HPDE6-E6E7 (cell line): ENCODE results near the gene SHISA4.

Source experiments
- DNase-seq: peaks from one replicate; pipeline ENCODE4 v3.0.0; 2011; ENCODE audit warnings: missing footprints; ENCODE audit errors: extremely low spot score

The SHISA4 gene

DNA sequence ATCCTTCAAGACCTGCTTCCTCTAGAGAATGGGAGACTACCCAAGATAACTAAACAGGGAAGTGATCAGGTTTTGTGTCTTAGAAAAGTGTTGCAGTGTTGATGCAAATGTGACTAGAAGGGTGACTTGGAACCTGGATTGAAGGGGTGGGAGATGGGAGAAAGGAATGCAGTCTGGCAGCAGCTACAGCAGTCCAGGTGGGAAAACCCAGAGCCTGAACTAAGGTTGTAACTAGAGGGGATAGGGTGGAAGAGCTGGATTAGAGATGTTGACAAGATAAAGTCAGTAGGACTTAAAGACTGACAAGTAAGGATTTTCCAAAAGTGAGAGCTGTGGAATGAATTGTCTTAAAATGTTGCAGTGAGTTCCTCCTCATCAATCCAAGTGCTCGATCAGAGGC is 7.1 kb upstream of the SHISA4 start:
- no peak for DNase-seq

DNA sequence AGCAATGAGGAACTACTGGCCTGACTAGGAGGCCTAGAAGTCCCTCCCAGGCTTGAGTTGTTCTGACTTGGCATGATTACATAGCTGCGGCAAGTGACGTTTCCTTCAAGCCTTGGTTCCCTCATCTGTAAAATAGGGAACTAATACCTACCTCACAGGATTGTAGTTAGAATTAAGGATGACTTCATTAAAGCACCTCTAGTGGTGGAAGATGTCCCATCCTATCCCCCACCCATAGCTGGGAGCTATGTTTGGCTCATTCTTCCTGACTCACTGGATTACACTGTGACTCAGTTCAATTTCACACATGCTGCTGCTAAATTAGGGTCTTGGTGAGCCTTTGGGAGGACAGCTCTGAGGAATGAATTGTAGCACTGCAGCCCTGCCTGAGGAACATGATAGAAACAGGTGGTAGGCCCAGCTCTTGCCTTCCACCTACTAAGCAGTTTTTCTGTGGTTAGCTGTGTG is 6.0 kb upstream of the SHISA4 start:
- peak; percentile 54 for DNase-seq

DNA sequence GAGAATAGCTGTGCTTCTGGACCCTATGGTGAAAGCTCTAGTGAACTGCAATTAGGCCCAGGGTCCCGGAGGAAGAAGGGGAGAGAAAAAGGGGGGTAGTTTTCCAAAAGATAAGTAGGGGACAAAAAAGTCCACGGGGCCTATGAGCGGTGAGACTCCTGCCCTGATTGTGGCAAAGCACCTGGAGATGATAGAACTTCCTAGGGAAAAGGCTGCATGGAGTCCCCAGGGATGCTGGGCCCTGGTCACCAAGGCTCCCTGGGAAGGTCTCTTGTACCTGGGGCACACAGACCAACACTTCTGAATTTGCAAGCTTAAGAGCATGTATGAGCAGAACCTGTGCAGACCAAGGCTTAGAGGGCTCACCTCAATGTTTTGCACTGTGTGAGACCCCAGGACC is 5.4 kb upstream of the SHISA4 start:
- no peak for DNase-seq

DNA sequence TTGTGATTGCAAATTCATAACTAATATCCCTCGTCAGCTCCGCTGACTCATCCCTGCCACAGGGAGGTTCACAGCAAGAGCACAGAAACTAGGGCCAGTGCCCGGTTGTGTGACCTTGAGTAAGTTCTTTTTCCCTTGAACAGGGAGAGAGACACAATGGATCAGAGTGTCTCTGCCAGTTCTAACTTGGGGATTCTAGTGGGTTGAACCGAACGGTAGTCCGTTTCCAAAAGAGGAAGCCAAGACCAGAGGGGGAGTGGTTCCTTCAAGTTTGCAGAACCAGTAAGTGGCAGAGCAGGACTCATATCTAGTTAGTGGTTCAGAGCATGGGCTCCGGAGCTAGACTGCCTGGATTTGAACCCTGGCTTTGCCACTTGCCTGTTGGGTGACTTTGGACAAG is 4.9 kb upstream of the SHISA4 start:
- peak; percentile 58 for DNase-seq

DNA sequence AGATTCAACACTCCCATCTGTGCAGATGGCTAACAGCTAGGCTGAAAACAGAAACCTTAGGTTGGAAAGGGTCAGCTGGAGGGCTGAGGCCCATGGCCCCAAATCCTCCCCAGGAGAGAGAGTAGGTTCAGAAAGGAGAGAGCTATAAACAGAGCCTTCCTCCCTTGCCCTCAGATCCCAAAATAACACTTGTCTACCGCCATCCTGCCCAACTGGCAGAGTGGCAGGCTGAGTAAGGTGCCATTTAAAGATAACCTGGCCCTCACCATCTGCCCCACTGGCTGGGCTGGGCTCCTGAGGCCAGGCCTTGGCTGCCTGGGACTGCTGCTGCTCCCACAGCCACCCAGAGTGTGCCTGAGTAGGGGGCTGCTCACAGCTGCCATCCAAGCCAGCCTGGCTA is 4.3 kb upstream of the SHISA4 start:
- no peak for DNase-seq

DNA sequence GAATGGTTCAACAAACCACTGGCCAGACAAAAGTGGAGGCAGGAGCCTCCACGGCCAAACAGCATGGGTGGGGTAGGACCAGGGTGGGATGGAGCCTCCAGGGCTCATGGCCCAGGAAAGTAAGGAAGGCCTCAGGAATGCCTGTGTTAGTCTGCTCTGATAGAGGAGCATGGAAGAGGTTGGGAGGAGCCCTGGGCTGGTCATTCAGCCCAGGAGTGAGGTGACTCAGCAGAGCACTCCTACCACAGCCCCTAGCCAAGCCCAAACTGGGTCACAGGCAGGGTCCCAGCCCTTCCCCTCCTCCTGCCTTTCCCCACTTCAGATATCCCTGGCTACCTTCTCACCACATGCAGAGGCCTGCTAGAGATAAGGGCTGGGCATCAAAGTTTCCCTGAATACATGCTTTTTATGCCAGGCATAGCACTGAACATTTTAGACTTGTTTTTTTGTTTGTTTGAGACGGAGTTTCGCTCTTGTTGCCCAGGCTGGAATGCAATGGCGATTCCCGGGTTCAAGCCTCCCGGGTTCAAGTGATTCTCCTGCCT is 3.1 kb upstream of the SHISA4 start:
- peak; percentile 66 for DNase-seq

DNA sequence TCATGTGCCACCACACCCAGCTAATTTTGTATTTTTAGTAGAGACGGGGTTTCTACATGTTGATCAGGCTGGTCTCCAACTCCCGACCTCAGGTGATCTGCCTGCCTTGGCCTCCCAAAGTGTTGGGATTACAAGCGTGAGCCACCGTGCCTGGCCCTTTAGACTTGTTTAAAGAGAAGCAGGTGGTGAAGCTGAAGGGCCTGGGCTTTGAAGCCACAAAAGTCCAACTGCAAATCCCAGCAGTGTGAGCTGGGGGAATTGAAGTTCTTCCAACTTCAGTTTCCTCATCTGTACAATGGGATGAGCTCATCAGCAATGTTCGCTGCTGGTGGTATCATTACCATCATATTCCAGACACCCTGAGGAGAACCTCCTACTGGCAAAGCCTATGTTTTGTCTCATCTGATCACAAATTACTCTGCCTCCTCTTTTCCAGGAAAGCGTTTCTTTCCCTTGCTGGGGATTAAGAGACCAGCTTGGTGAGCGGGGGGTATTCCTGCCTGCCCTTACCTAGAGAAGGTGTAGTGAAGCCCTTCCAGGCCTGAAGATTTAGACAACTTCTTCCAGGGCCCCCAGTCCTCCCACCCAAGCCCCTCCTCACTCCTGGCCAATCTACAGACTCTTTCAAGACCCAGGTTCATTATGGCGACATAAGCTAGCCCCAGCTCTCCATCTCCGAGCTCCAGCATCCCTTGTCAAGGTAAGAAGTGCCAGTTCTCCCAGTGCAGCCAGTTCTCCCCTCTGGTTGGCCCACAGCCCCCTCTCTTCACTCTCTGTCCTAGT is 2.4 kb upstream of the SHISA4 start:
- no peak for DNase-seq

DNA sequence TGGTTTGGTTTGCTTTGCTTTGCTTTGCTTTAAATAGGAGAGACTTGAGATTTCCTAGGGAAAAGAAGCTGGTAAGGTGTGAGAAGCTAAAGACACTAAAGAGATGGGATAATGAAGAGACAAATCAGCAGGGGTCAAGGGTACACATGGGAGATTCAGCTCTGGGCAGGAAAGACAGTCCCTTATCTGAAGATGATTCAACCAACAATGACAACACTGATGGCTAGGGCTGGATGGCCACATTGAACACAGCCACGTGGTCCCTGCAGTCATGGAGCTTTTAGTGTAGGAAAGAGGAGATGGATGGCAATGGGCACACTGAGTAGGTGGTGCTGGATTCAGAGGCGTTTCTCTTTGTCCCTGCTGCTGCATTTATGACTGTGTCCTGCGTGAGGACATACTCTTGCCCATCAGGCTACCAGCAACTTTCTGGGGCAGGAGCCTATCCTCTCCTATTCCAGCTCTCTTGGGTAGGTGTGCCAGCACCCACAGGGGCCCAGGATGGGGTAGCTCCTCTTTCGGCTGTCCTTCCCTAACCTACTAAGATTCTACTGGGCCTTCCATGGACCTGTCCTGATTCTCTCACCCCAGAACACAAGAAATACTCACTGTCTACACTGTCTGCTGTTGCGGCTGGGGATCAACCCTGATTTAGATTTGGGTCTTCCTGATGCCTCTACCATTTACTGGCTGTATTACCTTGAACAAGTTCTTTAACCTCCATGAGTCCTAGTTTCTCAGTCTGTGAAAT is 1.4 kb upstream of the SHISA4 start:
- DNase-seq: no peak

DNA sequence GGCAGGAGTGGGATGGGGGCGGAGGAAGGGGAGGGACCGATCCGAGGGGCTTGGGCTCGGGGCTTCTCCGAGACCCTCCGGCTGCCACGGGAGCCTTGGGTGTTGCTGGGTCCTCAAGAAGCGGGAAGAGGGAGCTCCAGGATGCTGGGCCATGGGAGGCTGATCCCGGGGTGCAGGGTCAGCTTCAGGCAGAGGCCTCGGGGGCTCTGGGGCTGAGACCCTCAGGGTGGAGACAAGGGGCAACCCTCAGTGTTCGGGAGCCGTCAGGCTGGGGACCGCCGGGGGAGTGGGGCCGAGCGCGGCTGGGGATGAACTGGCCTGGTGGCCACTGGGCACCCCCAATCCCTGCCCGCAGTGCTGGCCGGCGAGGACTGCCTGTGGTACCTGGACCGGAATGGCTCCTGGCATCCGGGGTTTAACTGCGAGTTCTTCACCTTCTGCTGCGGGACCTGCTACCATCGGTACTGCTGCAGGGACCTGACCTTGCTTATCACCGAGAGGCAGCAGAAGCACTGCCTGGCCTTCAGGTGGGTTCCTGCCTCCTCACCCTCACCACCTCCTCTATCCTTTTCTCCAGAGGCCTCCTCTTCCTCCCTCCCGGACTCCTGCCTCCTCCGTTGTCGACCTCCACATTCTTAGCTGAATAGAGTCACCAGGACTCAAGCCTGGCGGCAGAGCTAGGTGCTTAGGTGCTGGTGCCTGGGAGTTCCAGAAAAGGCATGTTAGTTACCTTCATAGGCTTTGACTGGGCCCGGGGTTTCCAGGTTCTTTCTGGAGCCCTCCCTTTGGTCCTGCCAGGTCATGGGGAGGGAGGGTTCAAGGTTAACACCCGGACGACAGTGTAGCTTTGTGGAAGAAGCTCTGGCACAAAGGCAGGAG is 631 bp downstream of the SHISA4 start:
- no peak for DNase-seq

DNA sequence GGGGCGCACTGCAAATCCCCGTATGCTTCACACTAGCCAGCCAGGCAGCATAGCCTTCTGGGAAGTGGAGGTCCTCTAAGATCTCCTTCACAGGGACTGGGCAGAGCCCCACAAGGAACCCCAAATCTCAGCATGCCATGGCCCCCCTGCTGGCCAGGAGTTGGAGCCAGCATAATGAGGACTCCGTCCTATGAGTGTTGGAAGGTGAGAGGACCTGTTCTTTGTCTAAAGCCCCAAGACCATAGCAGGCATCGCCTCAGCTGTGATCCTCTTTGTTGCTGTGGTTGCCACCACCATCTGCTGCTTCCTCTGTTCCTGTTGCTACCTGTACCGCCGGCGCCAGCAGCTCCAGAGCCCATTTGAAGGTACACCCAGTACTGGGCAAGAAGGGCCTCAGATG is 1.5 kb downstream of the SHISA4 start:
- DNase-seq: no peak

DNA sequence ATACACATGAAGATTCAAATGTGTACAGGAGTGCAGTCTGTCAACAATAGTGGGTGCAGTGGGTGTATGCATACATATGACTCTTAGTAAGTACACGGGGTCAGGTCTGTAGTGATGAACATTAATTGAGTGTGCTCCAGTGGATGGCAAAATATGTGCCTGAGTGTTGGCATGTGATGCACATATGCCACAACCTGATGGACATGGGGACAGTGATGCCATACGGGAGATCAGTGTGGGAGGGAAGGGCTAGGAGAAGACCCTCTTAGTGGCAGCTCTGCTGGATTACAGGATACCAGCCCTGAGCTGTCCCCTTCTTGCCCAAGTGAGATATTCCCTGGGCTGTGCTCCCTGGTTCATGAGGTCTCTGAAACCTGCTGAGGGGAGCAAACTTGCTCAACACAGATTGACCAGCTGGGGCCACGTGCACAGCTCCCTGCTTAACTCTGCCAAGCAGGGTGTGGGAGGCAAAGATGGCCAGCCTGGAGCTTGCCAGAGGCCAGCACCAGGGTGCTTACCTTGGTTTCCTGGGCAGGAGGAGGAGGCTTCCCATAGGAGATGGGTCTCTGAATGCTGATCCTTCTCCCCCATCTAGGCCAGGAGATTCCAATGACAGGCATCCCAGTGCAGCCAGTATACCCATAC is 2.2 kb downstream of the SHISA4 start:
- DNase-seq: no peak

DNA sequence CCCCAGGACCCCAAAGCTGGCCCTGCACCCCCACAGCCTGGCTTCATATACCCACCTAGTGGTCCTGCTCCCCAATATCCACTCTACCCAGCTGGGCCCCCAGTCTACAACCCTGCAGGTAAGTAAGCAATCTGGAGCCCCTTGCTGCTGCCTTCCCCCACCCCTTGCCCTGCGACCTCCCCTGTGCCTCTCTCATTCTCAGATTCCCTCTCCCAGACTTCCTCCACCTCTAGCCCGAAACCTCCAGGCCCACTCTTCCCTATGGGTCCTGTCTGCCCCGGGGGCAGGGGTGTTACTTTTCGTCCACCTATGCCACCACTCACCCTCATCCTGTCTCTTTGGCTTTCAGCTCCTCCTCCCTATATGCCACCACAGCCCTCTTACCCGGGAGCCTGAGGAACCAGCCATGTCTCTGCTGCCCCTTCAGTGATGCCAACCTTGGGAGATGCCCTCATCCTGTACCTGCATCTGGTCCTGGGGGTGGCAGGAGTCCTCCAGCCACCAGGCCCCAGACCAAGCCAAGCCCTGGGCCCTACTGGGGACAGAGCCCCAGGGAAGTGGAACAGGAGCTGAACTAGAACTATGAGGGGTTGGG is 2.9 kb downstream of the SHISA4 start:
- no peak for DNase-seq

DNA sequence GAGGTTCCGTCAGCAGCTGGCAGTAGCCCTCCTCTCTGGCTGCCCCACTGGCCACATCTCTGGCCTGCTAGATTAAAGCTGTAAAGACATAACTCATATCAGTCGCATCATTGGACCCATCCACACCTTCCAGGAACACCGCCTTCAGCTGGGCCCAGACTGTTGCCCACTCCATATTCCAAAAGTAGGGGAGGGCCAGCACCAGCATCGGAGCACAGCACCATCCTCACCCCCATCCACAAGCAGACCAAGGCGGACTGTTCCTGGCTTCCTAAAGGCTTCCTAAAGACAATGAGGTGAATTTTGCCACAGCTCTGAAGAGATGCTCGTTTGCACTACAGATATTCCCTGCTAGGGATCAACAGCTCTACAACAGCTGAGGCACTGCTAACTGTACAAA is 3.5 kb downstream of the SHISA4 start:
- DNase-seq: no peak

DNA sequence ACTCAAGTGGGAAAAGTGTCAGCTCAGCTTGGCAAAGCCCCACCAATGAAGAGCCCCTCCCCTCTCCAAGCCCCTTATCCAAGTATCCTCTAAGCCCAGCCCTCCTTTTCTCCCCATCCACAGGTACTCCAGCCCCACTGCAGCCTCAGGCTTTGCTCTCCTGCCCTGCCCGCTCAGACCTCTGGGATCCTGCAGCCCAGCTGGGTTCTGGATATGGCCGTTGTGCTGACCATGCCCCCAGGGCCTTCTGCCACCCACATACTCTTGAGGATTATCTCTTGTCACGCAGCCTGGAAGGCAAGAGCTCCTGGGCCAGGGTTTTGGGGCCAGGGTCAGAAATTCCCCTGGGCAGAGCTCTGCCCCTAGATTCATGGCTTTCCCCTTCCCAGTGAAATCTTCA is 4.7 kb downstream of the SHISA4 start:
- DNase-seq: no peak

DNA sequence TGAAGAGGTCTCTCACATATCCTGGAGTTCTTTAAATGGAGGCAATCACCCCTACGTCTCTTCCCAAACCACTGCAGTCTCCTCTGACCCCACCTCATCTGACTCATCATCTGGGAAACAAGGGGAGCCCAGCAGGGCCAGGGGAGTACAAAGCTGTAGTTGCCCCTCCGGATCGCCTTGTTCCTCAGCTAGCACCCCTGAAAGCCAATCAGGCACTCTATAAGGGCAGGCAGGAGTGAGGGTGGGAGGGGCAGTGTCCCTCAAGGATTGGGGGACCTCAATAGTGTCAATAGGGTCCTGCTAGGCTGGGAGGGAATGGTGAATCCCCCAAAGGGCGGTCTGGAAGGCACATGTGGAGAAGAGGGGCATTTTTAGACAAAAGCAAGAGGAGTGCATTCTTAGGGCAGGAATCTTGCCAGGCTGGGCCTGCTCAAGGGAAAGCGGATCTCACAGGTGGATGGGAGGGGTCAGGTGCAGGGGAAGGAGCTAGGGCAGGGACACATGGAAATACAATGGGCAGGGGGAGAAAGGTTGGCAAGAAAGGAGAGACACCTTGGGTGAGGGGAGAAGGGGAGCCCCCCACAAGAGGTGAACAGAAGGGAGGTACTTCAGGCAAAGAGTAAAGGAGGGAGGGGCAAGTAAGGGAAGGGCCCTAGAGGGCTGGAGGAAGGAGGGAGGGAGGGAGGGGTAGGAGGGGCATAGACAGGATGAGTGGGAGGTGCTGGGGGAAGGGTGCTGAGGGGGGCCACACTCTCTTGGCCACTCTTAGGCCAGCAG is 5.8 kb downstream of the SHISA4 start:
- DNase-seq: no peak

DNA sequence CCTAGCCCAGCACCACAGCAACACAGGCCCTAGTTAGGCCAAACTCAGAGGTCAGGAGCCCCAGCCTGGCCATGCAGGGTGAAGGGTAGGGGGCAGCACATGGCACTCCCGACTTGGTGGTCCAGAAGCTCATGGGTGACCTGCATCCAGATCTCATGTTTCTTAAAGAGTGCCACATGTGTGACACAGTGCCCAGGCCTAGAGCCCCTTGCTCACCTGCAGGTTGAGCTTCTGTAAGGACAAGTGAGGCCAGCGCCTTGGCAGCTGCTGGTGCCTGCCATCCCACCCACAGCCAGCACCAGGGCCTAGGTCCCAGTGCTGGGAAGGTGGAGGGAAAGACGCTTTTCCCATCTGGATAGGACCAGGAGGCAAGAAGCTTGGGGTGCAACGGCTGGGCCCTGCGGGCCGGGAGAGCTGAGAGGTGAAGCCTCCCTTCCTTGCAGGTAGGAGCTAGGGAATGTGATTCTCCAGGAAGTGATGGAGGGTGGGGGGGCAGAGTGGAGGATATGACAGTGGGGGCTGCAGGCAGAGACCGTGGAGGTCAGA is 6.5 kb downstream of the SHISA4 start:
- DNase-seq: no peak

DNA sequence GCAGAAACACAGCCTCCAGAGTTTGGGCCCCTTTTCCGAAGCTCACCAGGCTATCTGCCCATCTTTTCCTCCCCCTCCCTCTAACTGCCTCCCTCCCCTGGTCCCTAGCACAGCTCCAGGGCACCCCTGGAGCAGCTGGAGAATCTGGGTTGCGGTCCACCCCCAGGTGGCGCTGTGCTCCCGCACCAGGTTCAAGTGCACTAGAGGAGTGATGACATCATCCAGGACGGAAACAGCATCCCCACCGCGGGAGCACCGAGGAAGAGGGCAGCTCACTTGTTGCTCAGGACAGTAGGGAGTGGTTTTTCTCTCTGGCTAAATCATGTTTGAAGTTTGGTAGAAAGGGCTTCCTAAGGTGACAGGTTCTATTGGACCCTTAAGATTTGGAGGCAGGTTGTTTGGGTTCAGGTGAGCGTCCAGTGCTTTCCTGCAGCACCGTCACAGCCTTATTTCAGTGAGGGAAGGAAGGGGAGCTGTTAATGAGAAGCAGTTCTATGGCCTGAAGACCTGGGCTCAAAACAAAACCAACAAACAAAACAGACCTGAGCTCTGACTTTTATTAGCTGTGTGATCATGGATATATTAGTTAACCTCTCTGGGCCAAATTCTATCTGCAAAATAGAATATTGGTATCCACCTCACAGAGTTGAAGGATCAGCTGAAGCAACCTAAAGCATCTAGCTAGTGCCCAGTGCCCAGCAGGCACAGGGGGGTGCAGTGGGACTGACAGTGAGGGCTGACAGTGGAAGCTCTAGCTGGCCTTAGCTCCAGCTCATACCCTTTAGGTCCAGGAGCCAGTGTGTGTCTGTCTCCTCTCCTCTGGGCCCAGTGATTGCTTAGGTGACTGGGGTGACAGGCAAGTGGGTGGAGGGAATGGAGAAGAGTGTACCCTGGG is 7.5 kb downstream of the SHISA4 start:
- peak; percentile 86 for DNase-seq

DNA sequence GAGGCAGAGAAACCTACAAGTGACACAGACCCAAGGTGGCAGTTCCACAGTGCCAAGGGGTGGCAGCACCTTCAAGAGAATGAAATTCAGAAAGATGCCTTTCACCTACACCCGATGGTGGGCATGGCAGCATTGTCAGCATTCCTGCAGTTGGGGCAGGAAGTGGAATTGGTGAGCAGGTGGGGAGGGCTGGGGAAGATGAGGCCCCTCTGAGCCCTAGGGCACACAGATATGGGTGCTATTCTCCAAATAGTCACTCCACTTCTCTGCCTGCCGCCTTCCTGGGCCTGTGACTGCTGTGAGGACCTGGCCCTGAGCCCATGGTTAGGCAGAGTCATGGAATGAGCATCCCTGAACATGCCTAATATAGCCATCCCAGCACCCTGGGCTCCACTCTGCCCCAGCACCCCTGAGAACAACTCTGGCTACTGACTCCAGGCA is 8.3 kb downstream of the SHISA4 start:
- no peak for DNase-seq
